HFFc6 (cell line): Measurements from ENCODE around the gene NT5C2. TPM values are rescaled to one million over a fixed set of nuclear protein-coding genes. Genes with fewer than 3 reads are reported as not detected.

Experiments used
- DNase-seq: peaks from one replicate; pipeline ENCODE4 v3.0.0-alpha.2; 2018
- H3K27ac Mint-ChIP-seq: 2 replicates; pipeline ENCODE4 v1.8.0; 2020; ENCODE audit warnings: mild to moderate bottlenecking, mixed read lengths
- H3K27me3 Mint-ChIP-seq: 2 replicates; pipeline ENCODE4 v1.8.0; 2021; ENCODE audit warnings: mild to moderate bottlenecking, moderate library complexity, mixed read lengths; ENCODE audit not compliant: insufficient read depth
- H3K36me3 Mint-ChIP-seq: 2 replicates; pipeline ENCODE4 v1.8.0; 2021; ENCODE audit warnings: low read depth, mixed read lengths
- H3K4me1 Mint-ChIP-seq: 2 replicates; pipeline ENCODE4 v1.8.0; 2020; ENCODE audit warnings: low read depth, mixed read lengths
- H3K4me3 Mint-ChIP-seq: 2 replicates; pipeline ENCODE4 v1.8.0; 2020; ENCODE audit warnings: mild to moderate bottlenecking, moderate library complexity, mixed read lengths
- H3K9me3 Mint-ChIP-seq: 2 replicates; pipeline ENCODE4 v1.8.0; 2020; ENCODE audit warnings: mild to moderate bottlenecking, mixed read lengths
- total RNA-seq, 6 experiments: library from RNA; stranded (reverse); fragmentation: NEBNext Ultra II Directional; extraction: Animal tissue kit (Norgen Biotek cat#: 25700); gene quantifications; 2 replicates in 1 of 6; 3 replicates in 5 of 6; pipeline ENCODE4 v1.2.3, GENCODE V29; 2021
- TF ChIP-seq, protein P1 (sequence below): fragments of 200-600 bp; sonication (generic); IDR thresholded peaks from 2 replicates; pipeline ENCODE4 v1.5.0; 2021; ENCODE audit warnings: antibody characterized with exemption, mild to moderate bottlenecking

The NT5C2 gene
- total RNA-seq, 6 experiments from 2014 or later: 78.5 to 97.4 (median 81.1) TPM

GRCh38 chr10:103054621-103055020, 138.5 kb downstream of the NT5C2 start:
- H3K4me3 Mint-ChIP-seq: peak overlapping the region; percentile 81
- H3K4me1 Mint-ChIP-seq: peaks cover 38% of the 10 kb centered on the region
- no peaks in the 10 kb centered on the region for H3K9me3 Mint-ChIP-seq
- DNase-seq: no peak
- H3K27me3 Mint-ChIP-seq: no peaks in the 10 kb centered on the region
- H3K36me3 Mint-ChIP-seq: peaks cover 3% of the 10 kb centered on the region; the same call in 1 of the 2 replicates
- TF ChIP-seq, protein P1, sequence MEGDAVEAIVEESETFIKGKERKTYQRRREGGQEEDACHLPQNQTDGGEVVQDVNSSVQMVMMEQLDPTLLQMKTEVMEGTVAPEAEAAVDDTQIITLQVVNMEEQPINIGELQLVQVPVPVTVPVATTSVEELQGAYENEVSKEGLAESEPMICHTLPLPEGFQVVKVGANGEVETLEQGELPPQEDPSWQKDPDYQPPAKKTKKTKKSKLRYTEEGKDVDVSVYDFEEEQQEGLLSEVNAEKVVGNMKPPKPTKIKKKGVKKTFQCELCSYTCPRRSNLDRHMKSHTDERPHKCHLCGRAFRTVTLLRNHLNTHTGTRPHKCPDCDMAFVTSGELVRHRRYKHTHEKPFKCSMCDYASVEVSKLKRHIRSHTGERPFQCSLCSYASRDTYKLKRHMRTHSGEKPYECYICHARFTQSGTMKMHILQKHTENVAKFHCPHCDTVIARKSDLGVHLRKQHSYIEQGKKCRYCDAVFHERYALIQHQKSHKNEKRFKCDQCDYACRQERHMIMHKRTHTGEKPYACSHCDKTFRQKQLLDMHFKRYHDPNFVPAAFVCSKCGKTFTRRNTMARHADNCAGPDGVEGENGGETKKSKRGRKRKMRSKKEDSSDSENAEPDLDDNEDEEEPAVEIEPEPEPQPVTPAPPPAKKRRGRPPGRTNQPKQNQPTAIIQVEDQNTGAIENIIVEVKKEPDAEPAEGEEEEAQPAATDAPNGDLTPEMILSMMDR: no peak
- peak overlapping the region; percentile 73; the same call in 1 of the 2 replicates for H3K27ac Mint-ChIP-seq

DNA sequence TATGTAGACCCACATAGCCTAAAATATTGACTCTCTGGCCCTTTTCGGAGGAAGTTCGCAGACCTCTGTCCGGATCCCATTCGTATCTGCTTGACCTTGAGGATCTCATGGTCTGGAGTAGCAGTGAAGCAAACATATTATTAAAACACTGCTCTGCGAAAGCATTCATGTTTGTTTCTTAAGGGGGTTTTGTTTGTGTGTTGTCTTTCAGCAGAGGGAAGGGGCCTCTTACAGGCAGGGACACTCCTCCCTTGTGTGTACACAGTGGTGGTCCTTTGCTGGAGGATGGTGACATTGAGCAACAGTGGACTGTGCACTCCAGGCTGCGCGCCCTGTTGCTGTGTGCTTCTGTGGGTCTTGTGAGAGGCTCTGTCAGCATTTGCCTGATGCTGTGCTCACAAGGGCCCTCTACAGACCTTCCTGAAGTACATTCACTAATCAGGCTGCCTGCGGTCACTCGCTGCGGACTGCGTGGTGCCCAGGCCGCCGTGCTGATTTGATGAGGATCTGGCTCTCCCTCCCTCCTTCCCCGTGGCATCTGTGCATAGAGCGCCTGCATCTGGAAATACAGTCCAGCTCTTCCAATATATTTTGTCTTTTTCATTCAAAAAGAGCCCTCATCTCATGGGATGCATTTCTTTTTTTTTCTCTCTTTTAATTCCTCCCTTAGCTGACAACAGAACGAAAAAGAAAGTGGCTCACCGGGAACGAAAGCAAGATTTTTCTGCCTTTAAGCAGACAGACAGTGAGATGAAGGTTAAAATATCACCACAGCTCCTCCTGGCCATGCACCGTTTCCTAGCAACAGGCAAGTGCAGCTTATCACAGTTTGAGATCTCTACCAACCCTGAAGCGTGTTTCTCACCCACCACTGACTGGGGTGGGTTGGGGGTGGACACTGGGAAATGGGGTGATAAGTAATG, 139.2 kb downstream of the NT5C2 start:
- Mint-ChIP-seq H3K27me3 (no peaks in the 10 kb centered on the region; the same call in 1 of the 2 replicates), H3K4me1 (peaks cover 38% of the 10 kb centered on the region), H3K9me3 (no peaks in the 10 kb centered on the region), H3K27ac (peak overlapping the region; percentile 73), H3K4me3 (peak overlapping the region; percentile 81), H3K36me3 (peaks cover 3% of the 10 kb centered on the region; the same call in 1 of the 2 replicates)
- peak; percentile 62 for DNase-seq
- TF ChIP-seq, protein P1: peak; percentile 53; the same call in 1 of the 2 replicates

DNA sequence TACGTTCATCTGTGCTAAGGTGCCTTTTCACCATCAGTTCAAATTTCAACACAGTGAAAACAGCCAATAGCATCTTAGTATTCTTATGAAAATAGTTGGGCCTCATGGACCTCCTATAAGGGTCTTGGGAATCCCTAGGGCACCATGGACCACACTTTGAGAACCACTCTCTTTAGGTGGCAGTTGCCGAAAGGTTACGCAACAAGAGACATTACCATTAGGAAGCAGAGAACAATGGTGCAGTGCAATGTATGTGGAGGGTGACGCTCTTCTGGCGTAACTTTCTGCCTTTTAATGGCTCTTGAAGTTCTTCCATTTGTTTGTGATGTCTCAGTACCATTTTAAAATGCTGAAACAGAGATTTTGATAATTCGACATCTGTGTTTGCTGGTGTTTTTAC, 143.8 kb downstream of the NT5C2 start:
- TF ChIP-seq, protein P1: no peak
- no peak overlapping the region for H3K27ac Mint-ChIP-seq
- DNase-seq: no peak
- no peaks in the 10 kb centered on the region; the same call in 1 of the 2 replicates for H3K36me3 Mint-ChIP-seq
- no peak overlapping the region for H3K4me3 Mint-ChIP-seq
- H3K9me3 Mint-ChIP-seq: no peaks in the 10 kb centered on the region
- peaks cover 29% of the 10 kb centered on the region for H3K4me1 Mint-ChIP-seq
- no peaks in the 10 kb centered on the region; the same call in 1 of the 2 replicates for H3K27me3 Mint-ChIP-seq

- Mint-ChIP-seq H3K27me3 (no peaks in the 10 kb centered on the region; the same call in 1 of the 2 replicates), H3K4me1 (peaks cover 35% of the 10 kb centered on the region), H3K27ac (no peak overlapping the region), H3K36me3 (no peaks in the 10 kb centered on the region; the same call in 1 of the 2 replicates), H3K4me3 (no peak overlapping the region), H3K9me3 (no peaks in the 10 kb centered on the region)
- no peak for DNase-seq
- TF ChIP-seq, protein P1: no peak
Measured at GRCh38 chr10:103047381-103047780, 145.7 kb downstream of the NT5C2 start.

DNA sequence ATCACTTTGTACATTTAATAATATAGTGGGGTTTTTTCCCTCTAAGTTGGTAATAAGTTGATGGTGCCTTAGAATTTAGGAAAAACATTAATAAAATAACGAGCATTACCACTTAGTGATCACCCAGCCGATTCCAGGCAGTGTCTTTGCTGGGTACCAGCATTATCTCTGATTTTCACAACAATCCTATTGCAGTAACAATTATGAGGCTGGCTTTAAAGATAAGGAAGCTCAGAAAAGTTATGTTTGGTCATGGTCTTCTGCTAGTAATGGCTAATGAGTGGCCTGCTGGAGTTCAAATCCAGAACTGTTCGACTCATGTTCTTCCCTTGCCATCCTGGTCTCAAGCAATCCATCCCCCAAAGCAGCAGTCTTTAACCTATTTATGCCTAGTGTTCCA, 147.1 kb downstream of the NT5C2 start:
- H3K4me1 Mint-ChIP-seq: peaks cover 49% of the 10 kb centered on the region
- H3K36me3 Mint-ChIP-seq: no peaks in the 10 kb centered on the region; the same call in 1 of the 2 replicates
- H3K27me3 Mint-ChIP-seq: no peaks in the 10 kb centered on the region; the same call in 1 of the 2 replicates
- H3K9me3 Mint-ChIP-seq: no peaks in the 10 kb centered on the region
- TF ChIP-seq, protein P1: no peak
- DNase-seq: no peak
- no peak overlapping the region; the same call in 1 of the 2 replicates for H3K4me3 Mint-ChIP-seq
- peak overlapping the region; percentile 40; the same call in 1 of the 2 replicates for H3K27ac Mint-ChIP-seq
